BE2C (cell line): ENCODE results near the gene SOAT1.

Experiments used
- DNase-seq: peaks from one replicate; pipeline ENCODE4 v3.0.0-alpha.2; 2020
- H3K27me3 ChIP-seq: fragments of 250-450 bp; sonication (Bioruptor Pico); 2 replicates; pipeline ENCODE4 v1.5.1; 2020; ENCODE audit warnings: mild to moderate bottlenecking
- H3K36me3 ChIP-seq: fragments of 250-450 bp; sonication (Bioruptor Pico); 2 replicates; pipeline ENCODE4 v1.5.1; 2020; ENCODE audit warnings: mild to moderate bottlenecking
- H3K4me1 ChIP-seq: fragments of 250-450 bp; sonication (Bioruptor Pico); 2 replicates; pipeline ENCODE4 v1.5.1; 2020
- H3K4me3 ChIP-seq: 2 replicates; pipeline ENCODE4 v1.5.1; 2011; ENCODE audit warnings: low read depth, low read length
- H3K9me3 ChIP-seq: fragments of 250-450 bp; sonication (Bioruptor Pico); 2 replicates; pipeline ENCODE4 v1.5.1; 2020
- TF ChIP-seq, protein P1 (sequence below): IDR thresholded peaks from 2 replicates; pipeline ENCODE4 v1.5.1; 2012; ENCODE audit warnings: mild to moderate bottlenecking, low read depth, low read length

The SOAT1 gene

DNA sequence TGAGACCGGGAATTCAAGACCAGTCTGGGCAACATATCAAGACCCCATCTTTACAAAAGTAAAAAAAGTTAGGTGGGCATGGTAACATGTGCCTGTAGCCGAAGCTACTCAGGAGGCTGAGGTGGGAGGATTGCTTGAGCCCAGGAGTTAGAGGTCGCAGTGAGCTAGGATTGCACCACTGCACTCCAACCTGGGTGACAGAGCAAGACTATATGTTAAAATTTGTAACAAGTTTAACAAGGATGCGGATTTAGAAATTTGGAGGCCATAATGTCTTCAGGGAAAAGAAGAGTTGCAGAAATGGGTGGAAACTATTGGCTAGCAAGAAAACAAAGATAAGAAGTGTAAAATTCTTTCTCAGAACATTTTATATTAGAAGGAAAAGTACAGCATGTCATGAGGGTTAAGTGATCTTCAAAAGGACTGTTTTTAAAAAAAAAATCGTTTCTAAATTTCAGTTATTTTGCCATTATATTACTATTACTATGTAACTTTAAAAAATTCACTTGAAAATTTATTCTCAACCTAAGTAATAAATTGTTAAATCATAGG, 17.6 kb downstream of the SOAT1 start:
- no peaks in the 10 kb centered on the region for H3K9me3 ChIP-seq
- no peaks in the 10 kb centered on the region; the same call in 1 of the 2 replicates for H3K36me3 ChIP-seq
- H3K4me3 ChIP-seq: no peak overlapping the region
- no peaks in the 10 kb centered on the region for H3K4me1 ChIP-seq
- no peak for DNase-seq
- no peaks in the 10 kb centered on the region for H3K27me3 ChIP-seq
- TF ChIP-seq, protein P1, sequence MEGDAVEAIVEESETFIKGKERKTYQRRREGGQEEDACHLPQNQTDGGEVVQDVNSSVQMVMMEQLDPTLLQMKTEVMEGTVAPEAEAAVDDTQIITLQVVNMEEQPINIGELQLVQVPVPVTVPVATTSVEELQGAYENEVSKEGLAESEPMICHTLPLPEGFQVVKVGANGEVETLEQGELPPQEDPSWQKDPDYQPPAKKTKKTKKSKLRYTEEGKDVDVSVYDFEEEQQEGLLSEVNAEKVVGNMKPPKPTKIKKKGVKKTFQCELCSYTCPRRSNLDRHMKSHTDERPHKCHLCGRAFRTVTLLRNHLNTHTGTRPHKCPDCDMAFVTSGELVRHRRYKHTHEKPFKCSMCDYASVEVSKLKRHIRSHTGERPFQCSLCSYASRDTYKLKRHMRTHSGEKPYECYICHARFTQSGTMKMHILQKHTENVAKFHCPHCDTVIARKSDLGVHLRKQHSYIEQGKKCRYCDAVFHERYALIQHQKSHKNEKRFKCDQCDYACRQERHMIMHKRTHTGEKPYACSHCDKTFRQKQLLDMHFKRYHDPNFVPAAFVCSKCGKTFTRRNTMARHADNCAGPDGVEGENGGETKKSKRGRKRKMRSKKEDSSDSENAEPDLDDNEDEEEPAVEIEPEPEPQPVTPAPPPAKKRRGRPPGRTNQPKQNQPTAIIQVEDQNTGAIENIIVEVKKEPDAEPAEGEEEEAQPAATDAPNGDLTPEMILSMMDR: no peak

DNA sequence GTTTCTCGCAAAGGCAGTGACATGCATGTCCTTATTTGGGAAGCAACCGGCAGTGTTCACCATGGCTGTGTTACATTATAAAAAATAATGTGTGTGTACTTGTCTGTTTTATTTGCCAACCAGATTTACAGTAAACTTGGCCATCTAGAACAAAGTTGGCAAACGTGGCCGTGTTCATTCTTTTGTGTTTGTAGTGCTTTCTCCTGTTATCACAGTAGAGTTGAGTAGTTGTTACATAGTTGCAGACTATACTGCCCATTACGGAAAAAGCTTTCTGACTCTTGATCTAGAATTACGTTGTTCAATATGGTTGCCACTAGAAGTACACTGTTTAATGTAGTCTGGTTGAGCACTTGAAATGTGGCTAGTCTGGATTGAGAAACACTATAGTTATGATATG, 19.4 kb downstream of the SOAT1 start:
- Histone ChIP-seq H3K4me1 (no peaks in the 10 kb centered on the region), H3K36me3 (no peaks in the 10 kb centered on the region), H3K27me3 (no peaks in the 10 kb centered on the region), H3K4me3 (no peak overlapping the region), H3K9me3 (no peaks in the 10 kb centered on the region; the same call in 1 of the 2 replicates)
- TF ChIP-seq, protein P1: no peak
- DNase-seq: no peak

- Histone ChIP-seq H3K9me3 (no peaks in the 10 kb centered on the region; the same call in 1 of the 2 replicates), H3K27me3 (no peaks in the 10 kb centered on the region), H3K4me3 (no peak overlapping the region), H3K36me3 (no peaks in the 10 kb centered on the region), H3K4me1 (no peaks in the 10 kb centered on the region)
- DNase-seq: no peak
- TF ChIP-seq, protein P1: no peak
Observed at GRCh38 chr1:179314928-179315327, 21.3 kb downstream of the SOAT1 start.

GRCh38 chr1:179318491-179318890, 24.9 kb downstream of the SOAT1 start:
- TF ChIP-seq, protein P1: no peak
- DNase-seq: no peak

DNA sequence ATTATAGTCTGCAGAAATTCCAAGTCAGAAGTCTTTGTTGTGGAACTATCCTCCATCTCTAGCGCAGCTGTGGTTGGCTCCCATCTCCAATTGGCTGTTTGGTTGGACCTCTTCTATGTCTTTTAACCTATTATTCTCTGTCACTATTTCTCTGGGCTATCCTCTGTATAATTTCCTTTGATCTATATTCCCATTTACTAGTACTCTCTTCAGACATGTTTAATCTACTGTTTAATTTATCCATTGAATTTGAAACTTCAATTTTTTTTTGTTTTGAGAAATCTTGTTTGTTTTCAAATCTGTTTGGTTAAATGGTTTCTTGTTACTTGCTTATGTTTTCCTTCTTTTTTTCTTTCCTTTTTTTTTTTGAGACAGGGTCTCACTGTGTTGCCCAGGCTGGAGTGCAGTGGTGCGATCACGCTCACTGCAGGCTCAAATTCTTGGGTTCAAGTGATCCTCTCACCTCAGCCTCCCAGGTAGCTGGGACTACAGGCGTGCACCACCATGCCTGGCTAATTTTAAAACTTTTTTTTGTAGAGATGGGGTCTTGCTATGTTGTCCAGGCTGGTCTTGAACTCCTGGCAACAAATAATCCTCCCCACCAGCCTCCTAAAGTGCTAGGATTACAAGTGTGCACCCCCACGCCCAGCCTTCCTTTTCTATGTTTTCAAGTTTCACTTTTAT, 28.1 kb downstream of the SOAT1 start:
- TF ChIP-seq, protein P1: no peak
- no peaks in the 10 kb centered on the region; the same call in 1 of the 2 replicates for H3K9me3 ChIP-seq
- H3K4me1 ChIP-seq: no peaks in the 10 kb centered on the region
- H3K36me3 ChIP-seq: no peaks in the 10 kb centered on the region
- DNase-seq: no peak
- H3K4me3 ChIP-seq: no peak overlapping the region
- H3K27me3 ChIP-seq: no peaks in the 10 kb centered on the region

More at GRCh38 chr1:179318491-179318890, 24.9 kb downstream of the SOAT1 start:
- Histone ChIP-seq H3K27me3 (no peaks in the 10 kb centered on the region), H3K9me3 (no peaks in the 10 kb centered on the region; the same call in 1 of the 2 replicates), H3K4me1 (no peaks in the 10 kb centered on the region), H3K4me3 (no peak overlapping the region), H3K36me3 (no peaks in the 10 kb centered on the region)

GRCh38 chr1:179322557-179322956, 29.0 kb downstream of the SOAT1 start:
- H3K9me3 ChIP-seq: no peaks in the 10 kb centered on the region
- no peak overlapping the region for H3K4me3 ChIP-seq
- H3K36me3 ChIP-seq: peaks cover 3% of the 10 kb centered on the region; the same call in 1 of the 2 replicates
- no peaks in the 10 kb centered on the region for H3K27me3 ChIP-seq
- no peak for DNase-seq
- no peaks in the 10 kb centered on the region for H3K4me1 ChIP-seq
- TF ChIP-seq, protein P1: no peak
